Naive B cell (primary cell): ENCODE data around the gene NFYA. TPM values are rescaled to one million over a fixed set of nuclear protein-coding genes. Genes with fewer than 3 reads are reported as not detected.
"Not testable (repeated sequence)": the region's sequence is repeated elsewhere in the genome, so short reads cannot be mapped to it uniquely, and the experiment has no call there.

ENCODE experiments used
- ATAC-seq, 2 donors: fragments of 150-1000 bp; cut with Tn5 transposase; 2 replicates each; pipeline ENCODE4 v1.10.0; 2021; ENCODE audit warnings: low read depth in 2 of 2, mild to moderate bottlenecking in 2 of 2, moderate library complexity in 2 of 2
- DNase-seq: peaks from one replicate; pipeline ENCODE4 v3.0.0; 2022
- H3K27ac Mint-ChIP-seq, 6 donors: one replicate each; pipeline ENCODE4 v1.8.0; 2020 to 2022; ENCODE audit warnings: mild to moderate bottlenecking in 6 of 6, mixed read lengths in 6 of 6, moderate library complexity in 5 of 6, inconsistent platforms in 2 of 6
- H3K27me3 Mint-ChIP-seq, 3 donors: one replicate each; pipeline ENCODE4 v1.8.0; 2021 to 2022; ENCODE audit warnings: mixed read lengths in 3 of 3, mild to moderate bottlenecking in 1 of 3
- H3K36me3 Mint-ChIP-seq, 2 donors: one replicate each; pipeline ENCODE4 v1.8.0; 2020 to 2022; ENCODE audit warnings: mixed read lengths in 2 of 2, inconsistent platforms in 1 of 2, mild to moderate bottlenecking in 1 of 2
- H3K4me1 Mint-ChIP-seq, 3 donors: one replicate each; pipeline ENCODE4 v1.8.0; 2020 to 2022; ENCODE audit warnings: mixed read lengths in 3 of 3, inconsistent platforms in 1 of 3, mild to moderate bottlenecking in 1 of 3, moderate library complexity in 1 of 3
- H3K4me3 Mint-ChIP-seq, 8 donors: one replicate each; pipeline ENCODE4 v1.8.0; 2020 to 2022; ENCODE audit warnings: mild to moderate bottlenecking in 8 of 8, mixed read lengths in 8 of 8, moderate library complexity in 8 of 8, inconsistent platforms in 2 of 8
- H3K9me3 Mint-ChIP-seq, 7 donors: one replicate each; pipeline ENCODE4 v1.8.0; 2020 to 2022; ENCODE audit warnings: mixed read lengths in 7 of 7, mild to moderate bottlenecking in 5 of 7, inconsistent platforms in 2 of 7, moderate library complexity in 1 of 7
- polyA plus RNA-seq, 6 donors: library from polyadenylated mRNA; unstranded; fragments of 300-500 nt; fragmentation: Illumina TruSeq; gene quantifications; one replicate each; pipeline ENCODE4 v1.2.3, GENCODE V29; 2021; ENCODE audit warnings: low read depth in 6 of 6

Gene NFYA
- polyA plus RNA-seq, 6 donors from 2014 or later = 23.0 to 47.1 (median 28.9) TPM

DNA sequence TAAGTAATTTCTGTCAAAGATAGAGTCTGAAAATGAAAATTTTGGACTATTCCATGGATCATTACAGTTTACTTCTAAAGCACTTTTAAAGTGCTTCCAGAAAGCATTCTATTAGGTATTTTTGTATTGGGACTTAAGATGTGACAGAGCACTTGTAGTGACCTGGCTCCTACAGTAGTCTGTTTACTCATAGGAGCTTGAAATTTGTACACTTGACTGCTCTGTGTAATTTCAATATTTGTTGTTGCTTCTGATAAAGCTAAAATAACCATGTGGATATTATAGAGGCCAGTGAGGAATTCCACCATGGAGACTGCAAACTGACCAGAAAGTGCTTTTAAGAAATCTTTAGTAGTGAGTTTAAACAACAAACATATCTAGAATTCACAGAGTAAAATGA lies 10.3 kb downstream of the NFYA start:
- Mint-ChIP-seq H3K4me3 (no peak overlapping the region), H3K9me3 (no peaks in the 10 kb centered on the region), H3K36me3 (peaks cover 20 to 29% of the 10 kb centered on the region in 2 donors), H3K27ac (no peak overlapping the region), H3K27me3 (no peaks in the 10 kb centered on the region), H3K4me1 (peaks cover 21 to 31% (median 26%) of the 10 kb centered on the region in 3 donors)
- DNase-seq = no peak
- no peak for ATAC-seq

DNA sequence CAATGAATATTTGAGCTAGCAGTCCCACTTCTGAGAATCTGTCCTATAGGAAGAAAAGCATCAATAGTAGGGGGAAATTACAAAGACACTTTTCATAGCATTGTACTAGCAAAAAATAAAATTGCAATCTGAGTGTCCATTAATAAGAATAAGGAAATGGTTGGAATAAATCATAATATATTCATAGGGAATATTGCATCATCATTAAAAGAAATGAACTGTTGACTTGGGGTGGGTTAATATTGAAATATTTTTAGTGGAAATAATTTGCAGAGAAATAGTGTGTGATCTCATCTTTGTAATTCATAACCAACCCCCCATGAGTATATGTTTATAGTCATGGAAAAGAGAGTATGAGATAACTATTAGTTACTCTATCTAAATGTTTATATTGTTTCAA lies 12.4 kb downstream of the NFYA start:
- peaks cover 16 to 24% (median 19%) of the 10 kb centered on the region in 3 donors for H3K4me1 Mint-ChIP-seq
- DNase-seq = no peak
- no peaks in the 10 kb centered on the region for H3K9me3 Mint-ChIP-seq
- ATAC-seq = no peak
- H3K4me3 Mint-ChIP-seq = no peak overlapping the region
- H3K36me3 Mint-ChIP-seq = peaks cover 12 to 21% of the 10 kb centered on the region in 2 donors
- H3K27ac Mint-ChIP-seq = no peak overlapping the region
- no peaks in the 10 kb centered on the region for H3K27me3 Mint-ChIP-seq

DNA sequence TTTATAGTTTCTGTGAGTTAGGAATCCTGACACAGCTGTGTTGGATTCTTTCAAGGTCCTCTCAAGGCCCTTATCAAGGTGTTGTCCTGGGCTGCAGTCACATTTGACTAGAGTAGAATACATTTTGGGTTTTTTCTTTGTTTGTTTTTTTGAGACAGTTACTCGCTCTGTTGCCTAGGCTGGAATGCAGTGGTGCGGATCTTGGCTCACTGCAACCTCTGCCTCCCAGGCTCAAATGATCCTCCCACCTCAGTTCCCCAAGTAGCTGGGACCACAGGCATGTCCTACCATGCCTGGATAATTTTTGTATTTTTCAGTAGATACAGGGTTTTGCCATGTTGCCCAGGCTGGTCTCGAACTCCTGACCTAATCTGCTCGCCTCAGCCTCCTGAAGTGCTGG lies 15.7 kb downstream of the NFYA start:
- Mint-ChIP-seq H3K27me3 (no peaks in the 10 kb centered on the region), H3K9me3 (no peaks in the 10 kb centered on the region), H3K27ac (peak overlapping the region in 1 of 6 donors; percentile 54), H3K4me1 (peaks cover 0 to 10% (median 2%) of the 10 kb centered on the region in 3 donors), H3K4me3 (no peak overlapping the region), H3K36me3 (peaks cover 19 to 23% of the 10 kb centered on the region in 2 donors)
- DNase-seq (no peak), ATAC-seq (no peak)

DNA sequence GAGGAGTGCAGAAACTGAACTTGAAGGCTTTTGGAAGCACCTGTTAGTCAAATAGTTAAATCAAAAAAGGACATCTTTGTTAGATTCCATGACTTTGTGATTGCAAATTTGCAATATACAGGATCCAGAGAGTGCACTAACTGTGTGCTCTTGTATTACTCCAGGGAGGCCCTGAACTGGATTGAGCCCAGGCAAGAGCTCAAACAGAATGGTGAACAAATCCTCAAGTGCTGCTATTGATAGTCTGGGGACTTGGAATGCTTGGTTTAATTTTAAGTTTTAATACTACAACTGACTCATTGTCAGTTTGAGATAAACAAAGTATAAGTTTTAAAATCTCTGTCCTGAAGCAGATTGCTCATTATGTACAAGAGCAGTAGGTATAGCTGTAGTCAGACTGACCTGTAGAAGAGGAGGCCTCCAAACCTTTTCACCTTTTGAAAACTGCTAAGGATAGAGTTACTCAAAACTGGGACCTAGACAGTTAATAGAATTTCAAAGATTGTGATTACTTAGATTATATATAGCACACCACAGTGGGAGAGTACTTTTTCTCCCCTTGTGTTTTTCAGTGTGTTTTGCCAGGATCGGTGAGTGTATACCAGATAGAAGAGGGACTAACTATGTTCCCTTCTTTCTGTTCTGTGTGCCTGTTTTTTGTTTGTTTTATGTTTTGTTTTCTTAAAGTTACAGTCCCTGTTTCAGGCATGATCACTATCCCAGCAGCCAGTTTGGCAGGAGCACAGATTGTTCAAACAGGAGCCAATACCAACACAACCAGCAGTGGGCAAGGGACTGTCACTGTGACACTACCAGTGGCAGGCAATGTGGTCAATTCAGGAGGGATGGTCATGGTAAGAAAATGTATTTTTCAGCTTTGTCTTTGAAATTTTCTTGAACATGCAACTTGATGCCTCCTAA lies 18.3 kb downstream of the NFYA start:
- peaks cover 23 to 28% of the 10 kb centered on the region in 2 donors for H3K36me3 Mint-ChIP-seq
- no peaks in the 10 kb centered on the region for H3K9me3 Mint-ChIP-seq
- peaks cover 0 to 5% (median 4%) of the 10 kb centered on the region in 3 donors for H3K4me1 Mint-ChIP-seq
- peak overlapping the region in 1 of 6 donors; percentile 47 for H3K27ac Mint-ChIP-seq
- ATAC-seq = no peak
- no peak for DNase-seq
- H3K27me3 Mint-ChIP-seq = no peaks in the 10 kb centered on the region
- H3K4me3 Mint-ChIP-seq = no peak overlapping the region

DNA sequence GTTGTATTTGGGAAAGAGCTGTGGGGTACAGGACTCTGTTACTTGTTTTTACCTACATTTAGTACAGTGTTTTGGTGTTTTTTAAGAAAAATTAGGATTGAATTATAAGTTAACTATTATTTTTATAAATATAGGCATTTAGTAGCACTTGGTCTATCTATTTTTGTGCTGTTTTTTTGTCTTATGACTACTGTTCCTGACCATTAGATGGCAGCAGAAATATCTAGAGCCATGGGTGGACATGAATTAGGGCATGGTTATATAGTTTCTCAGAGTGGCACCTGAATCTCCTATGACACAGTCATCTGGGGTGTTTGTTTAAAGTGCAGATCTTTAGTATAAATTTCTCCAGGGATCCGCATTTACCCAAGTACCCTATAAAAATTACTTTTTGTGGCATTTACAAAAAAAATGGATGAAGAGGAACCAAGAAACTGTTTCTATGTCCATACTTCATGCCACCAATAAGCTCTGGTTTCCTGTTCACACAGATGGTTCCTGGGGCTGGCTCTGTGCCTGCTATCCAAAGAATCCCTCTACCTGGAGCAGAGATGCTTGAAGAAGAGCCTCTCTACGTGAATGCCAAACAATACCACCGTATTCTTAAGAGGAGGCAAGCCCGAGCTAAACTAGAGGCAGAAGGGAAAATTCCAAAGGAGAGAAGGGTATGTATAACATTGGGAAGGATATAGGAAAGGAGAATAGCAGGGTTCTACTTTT lies 19.8 kb downstream of the NFYA start:
- H3K36me3 Mint-ChIP-seq = peaks cover 38 to 41% of the 10 kb centered on the region in 2 donors

DNA sequence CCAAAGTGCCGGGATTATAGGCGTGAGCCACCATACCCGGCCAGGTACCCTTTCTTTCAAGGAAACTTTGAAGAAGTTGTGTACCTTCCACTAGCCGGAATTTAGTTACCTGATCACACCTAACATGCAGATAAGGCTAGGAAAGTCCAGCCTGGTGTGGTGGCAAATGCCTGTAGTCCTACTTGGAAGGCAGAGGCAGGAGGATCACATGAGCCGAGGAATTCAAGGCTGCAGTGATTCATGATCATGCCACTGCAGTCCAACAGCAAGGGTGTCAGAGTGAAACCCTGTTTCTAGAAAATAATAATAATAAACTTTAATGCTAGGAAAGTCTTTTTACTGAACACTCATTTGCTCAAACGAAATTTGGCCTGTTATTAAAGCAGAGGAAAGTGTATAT lies 21.0 kb downstream of the NFYA start:
- DNase-seq (no peak), ATAC-seq (no peak)
- H3K27me3 Mint-ChIP-seq = no peaks in the 10 kb centered on the region
- H3K4me1 Mint-ChIP-seq = peaks cover 0 to 8% (median 5%) of the 10 kb centered on the region in 3 donors
- no peak overlapping the region for H3K27ac Mint-ChIP-seq
- H3K4me3 Mint-ChIP-seq = no peak overlapping the region
- peaks cover 46% of the 10 kb centered on the region in 2 donors for H3K36me3 Mint-ChIP-seq
- H3K9me3 Mint-ChIP-seq = no peaks in the 10 kb centered on the region

More for the DNA sequence above, 19.8 kb downstream of the NFYA start:
- ATAC-seq (peak; percentile 25 to 47), DNase-seq (no peak)
- Mint-ChIP-seq H3K27me3 (no peaks in the 10 kb centered on the region), H3K27ac (peak overlapping the region in 2 of 6 donors; percentile 54 to 76), H3K4me3 (no peak overlapping the region), H3K9me3 (no peaks in the 10 kb centered on the region), H3K4me1 (peaks cover 0 to 5% (median 4%) of the 10 kb centered on the region in 3 donors)

DNA sequence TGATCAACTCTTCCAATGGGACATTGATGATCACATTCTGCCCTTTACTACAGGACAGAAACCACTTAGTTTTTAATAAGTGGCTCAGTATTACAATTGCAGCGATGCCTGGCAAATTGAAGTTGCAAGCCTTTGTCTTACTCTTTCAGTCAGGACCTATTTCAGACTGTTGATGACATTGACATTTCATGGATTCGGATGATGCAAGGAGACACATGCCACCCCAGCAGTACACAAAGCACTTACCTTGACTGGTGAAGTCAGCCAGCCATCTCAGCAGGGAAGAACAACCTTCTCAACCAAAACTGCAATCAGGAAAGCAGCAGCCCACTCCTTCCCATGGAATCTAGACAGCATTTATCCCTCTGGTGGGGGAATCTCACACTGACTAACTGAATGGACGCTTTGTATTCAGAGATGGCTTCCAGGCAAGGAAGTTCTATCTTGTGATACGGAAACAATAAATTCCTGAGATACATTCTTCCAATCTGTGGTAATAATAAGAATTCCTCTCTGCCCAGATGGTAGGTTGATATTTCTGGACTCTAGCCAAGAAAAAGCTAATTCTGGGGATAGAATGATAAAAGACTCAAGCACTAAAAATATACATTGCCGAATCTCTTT lies 24.8 kb downstream of the NFYA start:
- ATAC-seq = no peak
- Mint-ChIP-seq H3K9me3 (no peaks in the 10 kb centered on the region), H3K27ac (peak overlapping the region in 3 of 6 donors; percentile 6 to 38 (median 26)), H3K4me3 (no peak overlapping the region), H3K36me3 (peaks cover 46 to 52% of the 10 kb centered on the region in 2 donors), H3K27me3 (no peaks in the 10 kb centered on the region), H3K4me1 (peaks cover 0 to 8% (median 3%) of the 10 kb centered on the region in 3 donors)
- no peak for DNase-seq

DNA sequence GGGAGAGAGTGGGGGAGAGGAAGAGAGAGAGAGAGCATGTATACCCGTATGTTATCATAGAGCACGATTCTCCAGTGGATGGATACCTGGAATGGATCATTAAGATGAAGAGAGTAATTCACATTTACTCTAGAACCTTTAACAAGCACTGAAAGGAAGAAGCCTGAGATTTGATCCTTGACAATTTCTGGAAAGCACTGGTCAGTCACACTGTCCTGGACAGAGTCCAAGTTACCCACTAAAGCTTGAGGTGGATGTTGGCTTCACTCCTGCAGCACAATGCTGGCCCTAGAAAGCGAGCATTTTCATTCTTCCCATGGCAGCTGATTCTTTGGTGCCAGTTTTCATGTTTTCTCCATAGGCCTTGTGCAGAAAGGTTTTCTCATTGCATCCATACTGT lies 25.6 kb downstream of the NFYA start:
- no peak overlapping the region for H3K4me3 Mint-ChIP-seq
- H3K36me3 Mint-ChIP-seq = peaks cover 46 to 48% of the 10 kb centered on the region in 2 donors
- H3K4me1 Mint-ChIP-seq = peaks cover 0 to 8% (median 3%) of the 10 kb centered on the region in 3 donors
- no peak for DNase-seq
- no peaks in the 10 kb centered on the region for H3K27me3 Mint-ChIP-seq
- H3K27ac Mint-ChIP-seq = peak overlapping the region in 3 of 6 donors; percentile 6 to 71 (median 26)
- H3K9me3 Mint-ChIP-seq = no peaks in the 10 kb centered on the region
- ATAC-seq = no peak

DNA sequence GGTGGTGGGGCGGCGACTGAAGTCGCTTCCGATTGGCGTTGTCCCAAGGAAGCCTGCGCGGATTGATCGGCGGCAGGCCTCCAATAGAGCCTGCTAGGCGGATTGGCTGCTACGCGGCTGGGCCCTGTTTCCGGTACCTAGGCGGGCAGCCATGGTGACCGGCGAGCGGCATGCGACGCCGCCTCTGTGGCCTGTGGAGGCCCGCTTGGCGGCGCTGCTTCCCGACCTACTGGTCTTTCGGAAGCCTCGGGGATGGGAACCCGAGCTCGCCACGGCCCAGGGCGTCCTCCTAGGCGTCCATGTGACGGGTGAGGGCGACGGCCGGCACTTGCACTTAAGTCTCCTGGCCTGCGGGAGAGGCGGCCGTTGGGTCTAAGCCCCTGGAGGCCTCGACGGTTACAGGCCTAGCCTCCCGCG lies 28.1 kb downstream of the NFYA start:
- H3K36me3 Mint-ChIP-seq = peaks cover 32 to 35% of the 10 kb centered on the region in 2 donors
- no peak overlapping the region for H3K4me3 Mint-ChIP-seq
- no peak for DNase-seq
- H3K27ac Mint-ChIP-seq = peak overlapping the region in 1 of 6 donors; percentile 25
- H3K27me3 Mint-ChIP-seq = no peaks in the 10 kb centered on the region
- ATAC-seq = peak in 1 of 2 donors; percentile 43
- no peaks in the 10 kb centered on the region for H3K9me3 Mint-ChIP-seq
- H3K4me1 Mint-ChIP-seq = peaks cover 0 to 7% (median 3%) of the 10 kb centered on the region in 3 donors

DNA sequence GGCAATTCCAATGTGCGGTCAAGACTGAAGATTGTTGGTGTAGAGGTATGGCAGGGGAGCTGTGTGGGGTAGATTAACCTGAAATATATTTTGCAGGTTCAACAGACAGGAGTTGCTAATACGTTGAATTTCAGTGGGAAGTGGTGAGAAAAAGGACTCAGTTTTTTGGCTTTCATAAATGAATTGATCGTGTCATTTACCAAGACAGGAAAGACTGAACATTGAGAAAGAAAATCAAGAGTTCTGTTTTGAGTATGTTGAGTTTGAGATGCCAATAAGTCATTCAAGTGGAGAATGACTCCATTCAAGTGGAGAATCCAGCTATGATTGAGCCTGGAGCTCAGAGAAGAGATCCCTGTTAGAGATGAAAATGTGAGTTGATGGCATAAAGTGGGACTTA lies 31.1 kb downstream of the NFYA start:
- no peaks in the 10 kb centered on the region for H3K9me3 Mint-ChIP-seq
- H3K4me3 Mint-ChIP-seq = no peak overlapping the region
- no peaks in the 10 kb centered on the region for H3K27me3 Mint-ChIP-seq
- peaks cover 0 to 3% (median 0%) of the 10 kb centered on the region in 3 donors for H3K4me1 Mint-ChIP-seq
- H3K36me3 Mint-ChIP-seq = peaks cover 7 to 14% of the 10 kb centered on the region in 2 donors
- ATAC-seq (no peak), DNase-seq (no peak)
- H3K27ac Mint-ChIP-seq = no peak overlapping the region

DNA sequence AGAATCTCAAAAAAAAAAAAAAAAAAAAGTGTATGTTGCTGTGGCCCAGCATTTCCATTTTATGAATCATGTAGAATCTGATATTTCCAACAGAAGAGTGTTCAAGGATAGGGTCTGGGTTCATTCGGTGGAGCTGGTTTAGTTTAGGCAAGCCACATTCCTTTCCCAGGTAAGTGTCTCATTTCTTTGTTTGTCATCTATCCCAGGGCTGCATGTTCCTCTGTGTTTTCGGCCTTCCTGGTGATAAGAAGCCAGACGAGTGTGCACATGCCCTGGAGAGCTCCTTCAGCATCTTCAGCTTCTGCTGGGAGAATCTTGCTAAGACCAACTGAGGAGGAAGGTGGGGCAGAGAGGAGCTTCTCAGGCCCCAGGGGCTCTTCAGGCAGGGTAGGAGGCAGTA lies 38.2 kb downstream of the NFYA start:
- Mint-ChIP-seq H3K27ac (peak overlapping the region in 1 of 6 donors; percentile 37), H3K4me1 (no peaks in the 10 kb centered on the region), H3K4me3 (no peak overlapping the region), H3K36me3 (peaks cover 0 to 10% of the 10 kb centered on the region in 2 donors), H3K9me3 (no peaks in the 10 kb centered on the region), H3K27me3 (no peaks in the 10 kb centered on the region)
- no peak for ATAC-seq
- DNase-seq = no peak

DNA sequence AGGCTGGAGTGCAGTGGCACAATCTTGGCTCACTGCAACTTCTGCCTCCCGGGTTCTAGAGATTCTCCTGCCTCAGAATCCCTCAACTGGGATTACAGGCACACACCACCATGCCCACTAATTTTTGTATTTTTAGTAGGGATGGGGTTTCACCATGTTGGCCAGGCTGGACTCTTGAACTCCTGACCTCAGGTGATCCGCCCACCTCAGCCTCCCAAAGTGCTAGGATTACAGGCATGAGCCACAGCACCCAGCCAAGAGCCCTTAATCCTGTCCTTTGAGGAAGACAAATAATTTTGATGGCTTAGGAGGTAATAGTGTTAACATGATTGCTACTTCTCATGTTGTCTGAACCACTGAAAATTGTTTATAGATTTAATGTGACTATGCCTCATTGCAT lies 42.3 kb downstream of the NFYA start:
- H3K27me3 Mint-ChIP-seq, DNase-seq, H3K27ac Mint-ChIP-seq, H3K36me3 Mint-ChIP-seq, H3K9me3 Mint-ChIP-seq, ATAC-seq, H3K4me1 Mint-ChIP-seq, H3K4me3 Mint-ChIP-seq: not testable (repeated sequence)

DNA sequence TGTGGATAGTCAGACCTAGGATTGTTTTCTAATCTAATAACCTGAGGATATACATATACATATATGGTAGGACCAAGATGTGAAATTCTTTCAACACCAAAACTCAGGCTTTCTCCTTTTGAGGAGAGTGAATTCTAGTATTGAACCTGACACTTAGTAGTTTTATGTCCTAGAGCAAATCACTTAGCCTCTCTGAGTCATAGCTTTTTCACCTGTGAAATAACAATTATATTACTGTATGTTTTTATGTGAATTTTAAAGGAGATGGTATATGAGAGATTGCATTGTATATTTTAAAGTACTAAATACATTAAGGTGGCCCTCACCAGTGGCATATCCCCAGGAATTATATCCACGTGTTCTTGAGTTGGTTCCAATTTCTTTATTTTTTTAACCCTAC lies 46.7 kb downstream of the NFYA start:
- peaks cover 0 to 16% of the 10 kb centered on the region in 2 donors for H3K36me3 Mint-ChIP-seq
- no peak overlapping the region for H3K4me3 Mint-ChIP-seq
- no peak overlapping the region for H3K27ac Mint-ChIP-seq
- no peaks in the 10 kb centered on the region for H3K4me1 Mint-ChIP-seq
- H3K27me3 Mint-ChIP-seq = no peaks in the 10 kb centered on the region
- ATAC-seq (no peak), DNase-seq (no peak)
- no peaks in the 10 kb centered on the region for H3K9me3 Mint-ChIP-seq
